Natural killer cell treated with Interleukin-12 subunit alpha and Interleukin-12 subunit beta and Interleukin-15 and Interleukin-18, amount 100 ng/mL, for 72 hours (primary cell): ENCODE results near the gene ZBTB18. TPM values are rescaled to one million over a fixed set of nuclear protein-coding genes. Genes with fewer than 3 reads are reported as not detected.

Experiments used
- ATAC-seq, 2 donors: fragments of 150-1000 bp; cut with Tn5 transposase in 1 of 2; sonication (Bioruptor Pico), chemical (Tn5 transposase) in 1 of 2; 2 replicates each; pipeline ENCODE4 v1.10.0; 2021
- DNase-seq: peaks from one replicate; pipeline ENCODE4 v3.0.0; 2022; ENCODE audit warnings: low spot score
- H3K27ac Mint-ChIP-seq, 2 donors: 1 replicate in 1 of 2; 2 replicates in 1 of 2; pipeline ENCODE4 v1.8.0; 2022; ENCODE audit warnings: mixed read lengths in 2 of 2, mild to moderate bottlenecking in 1 of 2, moderate library complexity in 1 of 2
- H3K27me3 Mint-ChIP-seq, 2 donors: 1 replicate in 1 of 2; 2 replicates in 1 of 2; pipeline ENCODE4 v1.8.0; 2022; ENCODE audit warnings: mixed read lengths in 2 of 2
- H3K36me3 Mint-ChIP-seq: one replicate; pipeline ENCODE4 v1.8.0; 2022; ENCODE audit warnings: mixed read lengths
- H3K4me1 Mint-ChIP-seq, 2 donors: 1 replicate in 1 of 2; 2 replicates in 1 of 2; pipeline ENCODE4 v1.8.0; 2022; ENCODE audit warnings: low read depth in 2 of 2, mixed read lengths in 2 of 2, mild to moderate bottlenecking in 1 of 2
- H3K4me3 Mint-ChIP-seq: one replicate; pipeline ENCODE4 v1.8.0; 2022; ENCODE audit warnings: mixed read lengths
- H3K9me3 Mint-ChIP-seq: 2 replicates; pipeline ENCODE4 v1.8.0; 2022; ENCODE audit warnings: mixed read lengths
- total RNA-seq, 2 donors: library from RNA; stranded (reverse); gene quantifications; one replicate each; pipeline ENCODE4 v1.2.3, GENCODE V29; 2022

ZBTB18 gene
- total RNA-seq, 2 donors from 2014 or later, result 2.3 to 3.3 TPM

DNA sequence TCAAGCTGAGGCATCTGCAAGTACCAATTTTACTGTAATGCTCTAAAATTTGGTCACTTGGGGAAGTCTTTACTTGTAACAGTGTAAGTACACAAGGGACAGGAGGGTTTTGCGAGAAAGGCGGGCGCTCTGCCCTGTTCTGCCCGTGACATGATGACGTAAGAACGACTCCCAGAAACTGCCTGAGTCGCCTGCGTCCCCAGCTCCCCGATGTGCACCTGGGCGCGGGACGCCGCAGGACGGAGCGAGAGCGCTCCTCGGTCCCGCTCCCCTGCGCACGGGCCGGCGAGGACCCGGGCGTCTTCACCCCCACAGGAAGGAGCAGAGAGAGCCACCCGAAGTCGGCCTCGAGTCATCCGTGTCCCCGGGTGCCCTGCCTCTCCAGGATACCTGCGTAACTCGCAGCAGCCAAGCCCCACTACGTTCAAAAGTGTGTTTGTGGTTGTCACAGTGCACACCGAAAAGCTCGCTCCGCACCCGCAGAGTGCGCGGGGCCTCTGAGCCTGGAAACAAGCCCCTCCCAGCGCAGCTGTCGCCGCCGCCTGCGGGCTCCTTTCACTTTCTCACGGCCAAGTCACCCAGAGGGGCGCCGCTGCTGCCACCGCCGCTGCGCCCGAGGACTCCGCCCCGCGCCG lies 3.3 kb upstream of the ZBTB18 start:
- H3K9me3 Mint-ChIP-seq, result no peaks in the 10 kb centered on the region
- H3K27me3 Mint-ChIP-seq, result peaks cover 12 to 23% of the 10 kb centered on the region in 2 donors
- peak overlapping the region; percentile 96 for H3K4me3 Mint-ChIP-seq
- H3K27ac Mint-ChIP-seq, result peak overlapping the region; percentile 76 to 79
- H3K36me3 Mint-ChIP-seq, result no peaks in the 10 kb centered on the region
- H3K4me1 Mint-ChIP-seq, result peaks cover 14 to 30% of the 10 kb centered on the region in 2 donors
- no peak for DNase-seq
- ATAC-seq, result peak in 1 of 2 donors; percentile 59

DNA sequence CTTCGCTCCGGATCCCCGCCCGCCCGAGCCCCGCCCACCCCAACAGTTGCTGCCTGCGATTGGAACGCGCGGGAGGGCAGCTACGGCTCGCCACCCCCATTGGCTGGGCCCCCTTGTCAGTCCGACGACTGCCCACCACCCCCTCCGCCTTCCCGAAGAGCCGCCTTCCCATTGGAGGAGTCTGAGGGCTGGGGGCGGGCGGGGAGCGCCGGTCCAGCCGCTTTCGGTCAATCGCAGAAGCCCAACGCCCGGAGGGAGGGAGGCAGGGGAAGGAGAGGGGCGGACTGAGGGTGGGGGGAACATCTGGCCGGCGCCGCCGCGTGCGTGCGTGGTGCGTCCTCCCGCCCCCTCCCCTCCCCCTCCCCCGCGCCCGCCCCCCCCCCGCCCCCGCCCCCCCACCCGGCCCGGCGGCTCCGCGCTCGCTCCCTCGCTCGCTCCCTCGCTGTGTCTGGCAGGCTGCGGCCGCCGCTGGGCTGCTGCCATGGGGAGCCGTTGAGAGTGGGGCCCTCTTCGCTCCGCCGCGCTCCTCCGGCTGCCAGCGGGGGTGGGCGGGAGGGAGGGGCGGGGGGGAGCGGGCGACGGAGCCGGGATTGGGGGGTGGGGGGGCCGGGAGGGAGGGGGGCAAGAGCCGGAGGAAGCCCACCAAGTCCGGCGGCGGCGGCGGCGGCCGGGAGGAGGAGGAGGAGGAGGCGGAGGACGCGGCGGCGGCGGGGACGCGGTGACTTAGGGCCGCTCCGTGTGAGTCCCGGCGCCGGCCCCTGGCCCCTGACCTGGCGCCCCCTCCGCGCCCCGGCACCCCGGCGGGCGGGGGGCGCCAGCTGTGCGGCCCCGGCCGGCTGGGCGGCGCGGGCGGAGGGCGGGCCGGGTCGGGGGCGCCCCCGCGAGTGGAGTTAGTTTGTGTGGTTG lies 2.6 kb upstream of the ZBTB18 start:
- ATAC-seq, result peak; percentile 97

DNA sequence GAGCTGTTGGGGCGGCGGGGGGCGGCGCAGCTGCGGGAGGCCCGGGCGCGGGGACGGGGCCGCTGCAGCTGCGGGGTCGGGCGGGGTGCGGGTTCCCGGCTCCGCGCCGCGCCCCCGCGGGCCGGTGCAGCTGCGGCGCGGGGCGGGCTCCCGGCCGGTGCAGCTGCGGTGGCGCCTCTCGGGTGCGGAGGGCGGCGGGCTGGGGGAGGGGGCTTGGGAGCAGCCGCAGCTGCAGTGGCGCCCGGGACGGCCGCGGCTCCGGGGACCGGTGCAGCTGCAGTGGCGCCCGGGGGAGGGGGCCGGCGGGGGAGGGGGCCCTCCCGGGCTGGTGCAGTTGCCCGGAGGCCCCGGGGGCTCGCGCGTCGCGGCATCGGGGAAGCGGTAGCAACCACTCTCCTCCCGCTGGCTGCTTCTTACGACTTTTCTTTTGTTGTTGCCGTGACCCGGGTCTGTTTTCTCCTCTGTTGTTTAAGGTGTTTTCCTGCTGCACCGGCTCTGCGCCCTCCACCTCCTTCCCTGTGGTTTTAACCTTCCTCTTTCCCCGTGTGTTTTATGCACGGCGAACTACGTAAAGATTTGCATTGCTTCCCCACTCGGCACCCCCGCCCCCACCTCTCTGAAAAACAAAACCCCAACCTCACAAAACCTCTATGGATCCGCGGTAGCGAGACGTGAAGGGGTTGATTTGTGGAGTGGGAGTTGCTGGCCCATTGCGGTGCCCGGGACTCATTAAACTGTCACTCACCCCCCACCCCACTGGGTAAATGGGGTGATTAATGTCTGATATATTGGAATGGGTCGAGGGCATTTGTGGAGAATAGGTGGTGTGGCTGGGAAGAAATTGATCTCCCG lies 1.7 kb upstream of the ZBTB18 start:
- no peaks in the 10 kb centered on the region for H3K9me3 Mint-ChIP-seq
- no peak for ATAC-seq
- peaks cover 12 to 23% of the 10 kb centered on the region in 2 donors for H3K27me3 Mint-ChIP-seq
- peak overlapping the region; percentile 67 to 71 for H3K27ac Mint-ChIP-seq
- H3K4me3 Mint-ChIP-seq, result peak overlapping the region; percentile 99
- H3K36me3 Mint-ChIP-seq, result no peaks in the 10 kb centered on the region
- no peak for DNase-seq
- peaks cover 14 to 30% of the 10 kb centered on the region in 2 donors for H3K4me1 Mint-ChIP-seq

More for the DNA sequence above, 2.6 kb upstream of the ZBTB18 start:
- no peaks in the 10 kb centered on the region for H3K9me3 Mint-ChIP-seq
- H3K4me3 Mint-ChIP-seq, result peak overlapping the region; percentile 96
- peak overlapping the region; percentile 76 to 79 for H3K27ac Mint-ChIP-seq
- H3K27me3 Mint-ChIP-seq, result peaks cover 12 to 23% of the 10 kb centered on the region in 2 donors
- peaks cover 14 to 30% of the 10 kb centered on the region in 2 donors for H3K4me1 Mint-ChIP-seq
- peak; percentile 98 for DNase-seq
- H3K36me3 Mint-ChIP-seq, result no peaks in the 10 kb centered on the region

DNA sequence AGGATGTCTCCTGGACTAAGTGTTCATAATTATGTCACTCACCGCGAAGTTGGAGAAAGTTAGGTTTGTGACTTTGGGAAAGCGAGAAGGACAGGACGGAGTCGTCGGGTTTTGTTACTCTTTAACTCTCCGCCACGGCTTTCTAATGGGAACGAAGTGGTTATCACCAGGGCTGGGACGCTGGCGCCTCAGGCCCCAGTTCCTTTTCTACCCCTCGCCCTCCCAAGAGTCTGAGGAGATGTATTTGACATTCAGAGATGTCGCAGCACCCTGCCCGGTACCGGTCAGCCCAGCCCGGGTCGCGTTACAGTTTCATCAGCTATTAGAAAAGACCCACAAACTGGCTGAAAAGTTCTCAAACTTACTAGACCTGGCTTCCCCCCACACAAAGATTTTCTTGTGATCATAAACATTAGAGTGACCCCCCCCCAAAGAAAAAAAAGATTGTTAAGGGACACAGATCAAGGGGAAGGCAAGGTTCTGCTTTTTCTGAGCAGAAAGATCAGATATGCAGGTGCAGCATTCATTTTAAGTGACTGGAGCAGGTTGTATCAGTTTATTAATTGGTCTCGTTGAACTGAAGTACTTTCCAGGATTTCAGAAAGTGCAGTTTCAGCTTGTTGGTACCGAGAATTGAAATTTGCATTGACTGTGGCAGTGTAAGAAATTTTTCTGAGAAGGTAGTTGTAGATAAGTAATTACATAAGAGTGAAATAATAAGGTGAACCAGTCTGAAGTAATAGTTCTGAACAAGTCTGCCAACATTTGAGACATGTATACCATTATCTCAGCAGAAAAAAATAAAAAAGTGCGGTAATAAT lies 859 bp upstream of the ZBTB18 start:
- DNase-seq, result no peak
- no peak for ATAC-seq

DNA sequence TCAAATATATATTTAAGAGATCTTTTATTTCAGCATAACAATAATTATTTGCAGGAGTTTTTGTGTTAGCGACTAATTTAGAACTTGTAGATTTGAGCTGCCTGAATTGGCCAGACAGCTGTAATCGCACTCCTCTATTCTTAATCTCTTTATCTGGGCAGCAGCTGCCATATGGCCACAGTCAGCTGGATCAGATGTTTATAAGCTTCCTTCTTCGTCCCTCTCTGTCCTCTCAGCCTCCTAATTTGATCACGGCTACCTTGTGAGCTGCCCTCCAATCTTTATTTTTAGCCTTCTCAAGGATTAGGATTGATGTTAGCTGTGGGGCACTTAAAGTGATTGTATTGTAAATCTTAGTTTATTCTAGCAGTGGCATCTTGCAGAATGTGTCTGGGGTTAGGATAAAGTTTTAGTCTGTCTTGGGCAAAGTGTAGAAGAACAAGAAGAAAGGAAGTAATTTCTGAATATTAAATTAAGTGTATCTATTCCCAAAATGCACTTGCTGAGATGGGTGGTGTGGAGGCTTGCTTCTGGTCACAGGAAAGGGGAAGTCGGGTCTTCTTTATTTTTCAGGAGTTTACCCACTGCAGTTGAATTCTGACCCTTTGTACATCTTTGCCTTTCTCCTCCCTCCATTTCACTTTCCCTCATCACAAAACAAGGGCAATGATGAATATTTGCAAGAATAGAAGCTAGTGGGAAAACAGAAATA lies 1.1 kb downstream of the ZBTB18 start:
- Mint-ChIP-seq H3K36me3 (no peaks in the 10 kb centered on the region), H3K4me1 (peaks cover 14 to 23% of the 10 kb centered on the region in 2 donors), H3K4me3 (no peak overlapping the region), H3K27me3 (peaks cover 5 to 6% of the 10 kb centered on the region in 2 donors), H3K9me3 (no peaks in the 10 kb centered on the region), H3K27ac (no peak overlapping the region)
- no peak for DNase-seq
- ATAC-seq, result no peak

More for the DNA sequence above, 859 bp upstream of the ZBTB18 start:
- peaks cover 14 to 30% of the 10 kb centered on the region in 2 donors for H3K4me1 Mint-ChIP-seq
- peak overlapping the region; percentile 99 for H3K4me3 Mint-ChIP-seq
- H3K27me3 Mint-ChIP-seq, result peaks cover 7 to 17% of the 10 kb centered on the region in 2 donors
- no peaks in the 10 kb centered on the region for H3K9me3 Mint-ChIP-seq
- H3K36me3 Mint-ChIP-seq, result no peaks in the 10 kb centered on the region
- H3K27ac Mint-ChIP-seq, result peak overlapping the region; percentile 67 to 71

DNA sequence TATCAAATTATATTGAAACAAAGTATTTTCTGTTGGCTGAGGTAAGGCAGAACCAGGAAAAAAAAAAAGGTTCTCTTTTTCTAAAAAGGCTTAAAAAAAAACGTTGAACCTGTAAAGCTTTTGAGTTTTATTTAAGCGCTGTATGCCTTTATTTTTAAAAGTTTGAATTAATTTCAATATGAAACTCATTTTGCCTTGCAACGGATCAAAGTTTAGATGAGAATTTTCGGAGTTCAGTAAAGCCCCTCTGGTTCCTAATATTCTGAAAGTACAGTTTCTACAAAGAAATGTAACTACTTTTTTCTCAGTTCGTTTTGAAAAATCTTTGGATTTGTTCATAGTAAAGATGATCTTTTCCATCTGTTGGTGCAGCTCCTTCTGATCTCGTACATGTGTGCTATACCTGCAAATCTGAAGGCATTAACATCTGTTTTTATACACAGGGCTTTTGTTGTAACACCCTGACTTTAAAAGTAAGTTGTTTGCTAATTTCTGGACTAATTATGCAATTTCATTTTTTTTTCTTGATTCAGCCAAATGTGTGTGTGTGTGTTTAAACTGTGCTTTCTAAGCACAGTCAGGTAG lies 1.7 kb downstream of the ZBTB18 start:
- Mint-ChIP-seq H3K4me1 (peaks cover 12 to 20% of the 10 kb centered on the region in 2 donors), H3K27me3 (peaks cover 5 to 6% of the 10 kb centered on the region in 2 donors), H3K9me3 (no peaks in the 10 kb centered on the region), H3K27ac (no peak overlapping the region), H3K36me3 (no peaks in the 10 kb centered on the region), H3K4me3 (no peak overlapping the region)
- ATAC-seq (no peak), DNase-seq (no peak)

DNA sequence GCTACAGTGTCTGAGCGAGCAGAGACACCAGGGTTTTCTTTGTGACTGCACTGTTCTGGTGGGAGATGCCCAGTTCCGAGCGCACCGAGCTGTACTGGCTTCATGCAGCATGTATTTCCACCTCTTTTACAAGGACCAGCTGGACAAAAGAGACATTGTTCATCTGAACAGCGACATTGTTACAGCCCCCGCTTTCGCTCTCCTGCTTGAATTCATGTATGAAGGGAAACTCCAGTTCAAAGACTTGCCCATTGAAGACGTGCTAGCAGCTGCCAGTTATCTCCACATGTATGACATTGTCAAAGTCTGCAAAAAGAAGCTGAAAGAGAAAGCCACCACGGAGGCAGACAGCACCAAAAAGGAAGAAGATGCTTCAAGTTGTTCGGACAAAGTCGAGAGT lies 2.7 kb downstream of the ZBTB18 start:
- Mint-ChIP-seq H3K4me1 (peaks cover 12 to 20% of the 10 kb centered on the region in 2 donors), H3K36me3 (no peaks in the 10 kb centered on the region), H3K27ac (no peak overlapping the region), H3K27me3 (peaks cover 5 to 6% of the 10 kb centered on the region in 2 donors), H3K4me3 (no peak overlapping the region), H3K9me3 (no peaks in the 10 kb centered on the region)
- no peak for DNase-seq
- ATAC-seq, result no peak

DNA sequence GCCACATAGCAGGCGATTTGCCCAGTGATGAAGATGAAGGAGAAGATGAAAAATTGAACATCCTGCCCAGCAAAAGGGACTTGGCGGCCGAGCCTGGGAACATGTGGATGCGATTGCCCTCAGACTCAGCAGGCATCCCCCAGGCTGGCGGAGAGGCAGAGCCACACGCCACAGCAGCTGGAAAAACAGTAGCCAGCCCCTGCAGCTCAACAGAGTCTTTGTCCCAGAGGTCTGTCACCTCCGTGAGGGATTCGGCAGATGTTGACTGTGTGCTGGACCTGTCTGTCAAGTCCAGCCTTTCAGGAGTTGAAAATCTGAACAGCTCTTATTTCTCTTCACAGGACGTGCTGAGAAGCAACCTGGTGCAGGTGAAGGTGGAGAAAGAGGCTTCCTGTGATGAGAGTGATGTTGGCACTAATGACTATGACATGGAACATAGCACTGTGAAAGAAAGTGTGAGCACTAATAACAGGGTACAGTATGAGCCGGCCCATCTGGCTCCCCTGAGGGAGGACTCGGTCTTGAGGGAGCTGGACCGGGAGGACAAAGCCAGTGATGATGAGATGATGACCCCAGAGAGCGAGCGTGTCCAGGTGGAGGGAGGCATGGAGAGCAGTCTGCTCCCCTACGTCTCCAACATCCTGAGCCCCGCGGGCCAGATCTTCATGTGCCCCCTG lies 3.3 kb downstream of the ZBTB18 start:
- no peak overlapping the region for H3K4me3 Mint-ChIP-seq
- peaks cover 11 to 18% of the 10 kb centered on the region in 2 donors for H3K4me1 Mint-ChIP-seq
- ATAC-seq (no peak), DNase-seq (no peak)
- H3K27me3 Mint-ChIP-seq, result peaks cover 5% of the 10 kb centered on the region in 2 donors
- no peaks in the 10 kb centered on the region for H3K36me3 Mint-ChIP-seq
- no peak overlapping the region for H3K27ac Mint-ChIP-seq
- no peaks in the 10 kb centered on the region for H3K9me3 Mint-ChIP-seq

DNA sequence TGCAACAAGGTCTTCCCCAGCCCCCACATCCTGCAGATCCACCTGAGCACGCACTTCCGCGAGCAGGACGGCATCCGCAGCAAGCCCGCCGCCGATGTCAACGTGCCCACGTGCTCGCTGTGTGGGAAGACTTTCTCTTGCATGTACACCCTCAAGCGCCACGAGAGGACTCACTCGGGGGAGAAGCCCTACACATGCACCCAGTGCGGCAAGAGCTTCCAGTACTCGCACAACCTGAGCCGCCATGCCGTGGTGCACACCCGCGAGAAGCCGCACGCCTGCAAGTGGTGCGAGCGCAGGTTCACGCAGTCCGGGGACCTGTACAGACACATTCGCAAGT lies 3.8 kb downstream of the ZBTB18 start:
- Mint-ChIP-seq H3K9me3 (no peaks in the 10 kb centered on the region), H3K4me3 (no peak overlapping the region), H3K27ac (no peak overlapping the region), H3K4me1 (peaks cover 6 to 13% of the 10 kb centered on the region in 2 donors), H3K27me3 (peaks cover under 1% of the 10 kb centered on the region in 2 donors), H3K36me3 (no peaks in the 10 kb centered on the region)
- ATAC-seq (peak in 1 of 2 donors; percentile 45), DNase-seq (no peak)

DNA sequence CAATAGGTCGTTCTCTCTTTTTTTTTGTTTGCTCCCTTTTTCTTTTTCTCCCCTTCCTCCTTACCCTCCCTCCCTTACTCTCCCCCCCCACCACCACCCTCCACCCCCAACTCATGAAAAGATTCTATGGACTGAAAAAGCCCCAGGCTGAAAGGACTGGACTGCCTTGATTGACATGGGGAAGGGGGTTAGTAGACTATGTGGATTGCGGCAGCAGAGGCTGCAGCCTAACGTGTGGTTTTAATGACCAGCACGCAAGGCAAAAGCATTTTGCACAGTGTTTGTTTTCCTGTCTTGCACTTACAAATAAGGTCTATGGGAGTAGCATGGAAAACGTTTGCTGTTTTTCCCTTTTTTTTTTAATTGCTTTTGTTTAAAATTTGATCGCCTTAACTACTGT lies 5.5 kb downstream of the ZBTB18 start:
- no peaks in the 10 kb centered on the region for H3K36me3 Mint-ChIP-seq
- ATAC-seq, result no peak
- no peaks in the 10 kb centered on the region for H3K4me1 Mint-ChIP-seq
- no peak for DNase-seq
- no peak overlapping the region for H3K27ac Mint-ChIP-seq
- peaks cover 0 to 7% of the 10 kb centered on the region in 2 donors for H3K27me3 Mint-ChIP-seq
- no peak overlapping the region for H3K4me3 Mint-ChIP-seq
- H3K9me3 Mint-ChIP-seq, result no peaks in the 10 kb centered on the region

DNA sequence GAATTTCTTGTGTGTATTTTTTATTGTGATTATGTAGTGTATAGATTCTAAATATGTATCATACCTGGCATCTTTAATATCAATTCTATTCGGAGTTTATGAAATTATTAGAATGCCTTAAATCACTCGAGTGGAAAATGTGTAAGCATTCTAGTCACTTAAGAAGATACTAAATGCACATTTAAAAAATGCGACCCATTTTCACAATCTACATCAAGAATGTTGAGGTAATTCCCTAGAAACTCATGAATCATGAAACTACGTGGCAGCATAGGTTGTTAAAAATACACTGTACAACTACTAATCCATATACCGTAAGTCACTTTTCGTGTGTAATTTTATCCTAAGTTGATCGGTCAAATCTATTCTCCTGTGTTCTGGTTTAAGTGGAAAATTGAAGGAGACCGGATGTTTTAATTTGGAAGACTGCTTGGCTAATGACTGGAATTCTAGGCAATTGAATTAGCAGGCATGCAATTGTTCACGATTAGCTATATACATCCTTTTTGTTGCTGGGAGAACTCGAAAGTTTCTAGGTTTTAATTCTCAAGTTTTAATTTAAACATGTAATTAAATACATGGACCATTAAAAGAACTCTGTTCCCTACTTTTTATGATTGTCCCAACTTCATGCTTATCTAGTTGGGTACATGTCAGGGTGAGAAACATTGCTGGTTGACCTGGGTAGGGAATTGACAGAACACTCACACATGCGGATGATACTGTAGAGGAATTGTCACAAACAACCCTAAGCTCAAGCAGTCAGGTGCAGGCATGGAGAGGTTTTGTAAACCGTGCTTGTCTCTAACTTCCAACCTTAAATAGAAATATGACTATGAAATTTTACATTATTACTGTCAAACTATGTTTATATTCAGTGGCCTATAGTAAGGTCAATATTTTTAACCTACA lies 6.6 kb downstream of the ZBTB18 start:
- ATAC-seq (no peak), DNase-seq (no peak)
- Mint-ChIP-seq H3K9me3 (no peaks in the 10 kb centered on the region), H3K36me3 (no peaks in the 10 kb centered on the region), H3K4me1 (no peaks in the 10 kb centered on the region), H3K27me3 (peaks cover 7% of the 10 kb centered on the region in 2 donors), H3K4me3 (no peak overlapping the region), H3K27ac (no peak overlapping the region)
